Measurements from ENCODE around the gene UPF3B.

Gene UPF3B

GRCh38 chrX:119871599-119872395 is 19.0 kb upstream of the UPF3B start, which contains the start of the genes NDUFA1 and RNF113A:
Gene NDUFA1 (plus strand): TSS chrX:119871832. CDS start chrX:119871912, 80 bp downstream.
Gene RNF113A (minus strand): TSS chrX:119871733. CDS start chrX:119871613, 120 bp downstream.
- Histone ChIP-seq H3K27ac (replicated peaks) (peak within 1 kb of the TSS; percentile 95), H3K4me3 (replicated peaks; ENCODE audit: insufficient read depth, low read length) (peak within 1 kb of the TSS; percentile 56), H3K27me3 (ENCODE audit: insufficient read depth, poor library complexity, severe bottlenecking) (no peaks in the 10 kb centered on the region)
- TF ChIP-seq SPI1 (IDR thresholded peaks at IDR 0.05; ENCODE audit: borderline replicate concordance, low read depth) (no peak), GABPA (IDR thresholded peaks at IDR 0.05; ENCODE audit: low read depth) (peak; percentile 36; the same call in 1 of the 2 replicates), POLR2AphosphoS5 (IDR thresholded peaks at IDR 0.05; ENCODE audit: low read depth) (peak; percentile 75)
- TF ChIP-seq, protein P1, sequence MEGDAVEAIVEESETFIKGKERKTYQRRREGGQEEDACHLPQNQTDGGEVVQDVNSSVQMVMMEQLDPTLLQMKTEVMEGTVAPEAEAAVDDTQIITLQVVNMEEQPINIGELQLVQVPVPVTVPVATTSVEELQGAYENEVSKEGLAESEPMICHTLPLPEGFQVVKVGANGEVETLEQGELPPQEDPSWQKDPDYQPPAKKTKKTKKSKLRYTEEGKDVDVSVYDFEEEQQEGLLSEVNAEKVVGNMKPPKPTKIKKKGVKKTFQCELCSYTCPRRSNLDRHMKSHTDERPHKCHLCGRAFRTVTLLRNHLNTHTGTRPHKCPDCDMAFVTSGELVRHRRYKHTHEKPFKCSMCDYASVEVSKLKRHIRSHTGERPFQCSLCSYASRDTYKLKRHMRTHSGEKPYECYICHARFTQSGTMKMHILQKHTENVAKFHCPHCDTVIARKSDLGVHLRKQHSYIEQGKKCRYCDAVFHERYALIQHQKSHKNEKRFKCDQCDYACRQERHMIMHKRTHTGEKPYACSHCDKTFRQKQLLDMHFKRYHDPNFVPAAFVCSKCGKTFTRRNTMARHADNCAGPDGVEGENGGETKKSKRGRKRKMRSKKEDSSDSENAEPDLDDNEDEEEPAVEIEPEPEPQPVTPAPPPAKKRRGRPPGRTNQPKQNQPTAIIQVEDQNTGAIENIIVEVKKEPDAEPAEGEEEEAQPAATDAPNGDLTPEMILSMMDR (IDR thresholded peaks at IDR 0.05; ENCODE audit: insufficient read depth, low read length): no peak
- TF ChIP-seq, protein P2, sequence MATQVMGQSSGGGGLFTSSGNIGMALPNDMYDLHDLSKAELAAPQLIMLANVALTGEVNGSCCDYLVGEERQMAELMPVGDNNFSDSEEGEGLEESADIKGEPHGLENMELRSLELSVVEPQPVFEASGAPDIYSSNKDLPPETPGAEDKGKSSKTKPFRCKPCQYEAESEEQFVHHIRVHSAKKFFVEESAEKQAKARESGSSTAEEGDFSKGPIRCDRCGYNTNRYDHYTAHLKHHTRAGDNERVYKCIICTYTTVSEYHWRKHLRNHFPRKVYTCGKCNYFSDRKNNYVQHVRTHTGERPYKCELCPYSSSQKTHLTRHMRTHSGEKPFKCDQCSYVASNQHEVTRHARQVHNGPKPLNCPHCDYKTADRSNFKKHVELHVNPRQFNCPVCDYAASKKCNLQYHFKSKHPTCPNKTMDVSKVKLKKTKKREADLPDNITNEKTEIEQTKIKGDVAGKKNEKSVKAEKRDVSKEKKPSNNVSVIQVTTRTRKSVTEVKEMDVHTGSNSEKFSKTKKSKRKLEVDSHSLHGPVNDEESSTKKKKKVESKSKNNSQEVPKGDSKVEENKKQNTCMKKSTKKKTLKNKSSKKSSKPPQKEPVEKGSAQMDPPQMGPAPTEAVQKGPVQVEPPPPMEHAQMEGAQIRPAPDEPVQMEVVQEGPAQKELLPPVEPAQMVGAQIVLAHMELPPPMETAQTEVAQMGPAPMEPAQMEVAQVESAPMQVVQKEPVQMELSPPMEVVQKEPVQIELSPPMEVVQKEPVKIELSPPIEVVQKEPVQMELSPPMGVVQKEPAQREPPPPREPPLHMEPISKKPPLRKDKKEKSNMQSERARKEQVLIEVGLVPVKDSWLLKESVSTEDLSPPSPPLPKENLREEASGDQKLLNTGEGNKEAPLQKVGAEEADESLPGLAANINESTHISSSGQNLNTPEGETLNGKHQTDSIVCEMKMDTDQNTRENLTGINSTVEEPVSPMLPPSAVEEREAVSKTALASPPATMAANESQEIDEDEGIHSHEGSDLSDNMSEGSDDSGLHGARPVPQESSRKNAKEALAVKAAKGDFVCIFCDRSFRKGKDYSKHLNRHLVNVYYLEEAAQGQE (IDR thresholded peaks at IDR 0.05; ENCODE audit: insufficient replicate concordance, low read depth): peak; percentile 29
- peak; percentile 67 to 89 for DNase-seq (ENCODE audit: low read depth in 1 of 2, low spot score in 1 of 2)

GRCh38 chrX:119871245-119871598 is 18.5 kb upstream of the UPF3B start:
- peak in 1 of 2 experiments; percentile 49 for DNase-seq (ENCODE audit: low read depth in 1 of 2, low spot score in 1 of 2)
- Histone ChIP-seq H3K4me3 (replicated peaks; ENCODE audit: insufficient read depth, low read length) (peak overlapping the region; percentile 56), H3K27ac (replicated peaks) (peak overlapping the region; percentile 95), H3K27me3 (ENCODE audit: insufficient read depth, poor library complexity, severe bottlenecking) (no peaks in the 10 kb centered on the region)
- TF ChIP-seq, protein P1 (IDR thresholded peaks at IDR 0.05; ENCODE audit: insufficient read depth, low read length): no peak
- TF ChIP-seq SPI1 (IDR thresholded peaks at IDR 0.05; ENCODE audit: borderline replicate concordance, low read depth) (no peak), POLR2AphosphoS5 (IDR thresholded peaks at IDR 0.05; ENCODE audit: low read depth) (no peak), GABPA (IDR thresholded peaks at IDR 0.05; ENCODE audit: low read depth) (no peak)
- TF ChIP-seq, protein P2 (IDR thresholded peaks at IDR 0.05; ENCODE audit: insufficient replicate concordance, low read depth): no peak

DNA sequence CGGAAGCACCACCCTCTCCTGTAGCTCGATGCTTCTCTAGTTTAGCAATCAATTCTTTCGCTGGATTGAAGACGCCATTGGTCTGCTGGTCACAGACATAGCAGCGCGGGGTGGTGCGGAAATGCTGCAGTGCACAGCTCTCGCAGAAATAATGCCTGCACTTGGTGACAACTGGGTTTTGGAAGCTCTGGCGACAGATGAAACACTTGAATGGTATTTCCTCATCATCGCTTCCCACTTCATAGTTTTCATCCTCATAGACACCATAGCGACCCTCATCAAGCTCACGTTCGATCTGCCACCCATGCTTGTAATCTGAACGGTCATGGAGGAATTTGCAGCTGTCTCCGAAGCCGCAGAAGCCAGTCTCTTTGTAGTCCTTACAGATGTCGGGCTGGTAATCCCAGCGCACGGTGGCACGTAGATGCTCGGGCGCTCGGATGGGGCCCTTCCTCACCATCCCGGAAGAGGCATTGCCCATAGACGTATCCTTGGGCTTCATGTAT is 17.9 kb upstream of the UPF3B start:
- TF ChIP-seq, protein P1 (IDR thresholded peaks at IDR 0.05; ENCODE audit: insufficient read depth, low read length): no peak
- no peak for TF ChIP-seq GABPA (IDR thresholded peaks at IDR 0.05; ENCODE audit: low read depth)
- TF ChIP-seq POLR2AphosphoS5 (IDR thresholded peaks at IDR 0.05; ENCODE audit: low read depth): no peak
- no peak for TF ChIP-seq SPI1 (IDR thresholded peaks at IDR 0.05; ENCODE audit: borderline replicate concordance, low read depth)
- TF ChIP-seq, protein P2 (IDR thresholded peaks at IDR 0.05; ENCODE audit: insufficient replicate concordance, low read depth): no peak
- H3K27me3 ChIP-seq (ENCODE audit: insufficient read depth, poor library complexity, severe bottlenecking): no peaks in the 10 kb centered on the region
- peak overlapping the region; percentile 56 for H3K4me3 ChIP-seq (replicated peaks; ENCODE audit: insufficient read depth, low read length)
- peak; percentile 18 to 56 for DNase-seq (ENCODE audit: low read depth in 1 of 2, low spot score in 1 of 2)
- peak overlapping the region; percentile 95 for H3K27ac ChIP-seq (replicated peaks)
